AG04450 (cell line): ENCODE results near the gene TPX2. TPM values are rescaled to one million over a fixed set of nuclear protein-coding genes. Genes with fewer than 3 reads are reported as not detected.

Experiments used
- CTCF ChIA-PET: fragments of 300-600, 350-600 bp; formaldehyde crosslinking; extraction: SDS; loops from one replicate; lab custom pipeline; 2022; ENCODE audit warnings: antibody characterized with exemption, inconsistent platforms; lab: Charles Lee
- POLR2A ChIA-PET: fragments of 350-600 bp; formaldehyde crosslinking; extraction: SDS; loops from one replicate; lab custom pipeline; 2021; ENCODE audit warnings: antibody characterized with exemption, inconsistent platforms; lab: Yijun Ruan, JAX
- DNase-seq: peaks from one replicate; pipeline ENCODE4 v3.0.0-alpha.2; 2011; ENCODE audit warnings: low read depth, low spot score
- H3K27ac ChIP-seq: one replicate; pipeline ENCODE4 v1.5.1; 2012; ENCODE audit warnings: low read depth, low read length, control low read depth
- H3K27me3 ChIP-seq: one replicate; pipeline ENCODE4 v1.6.0; 2012; ENCODE audit warnings: low read length; ENCODE audit not compliant: control insufficient read depth, insufficient read depth
- H3K4me3 ChIP-seq: 2 replicates; pipeline ENCODE4 v1.5.1; 2011; ENCODE audit warnings: mild to moderate bottlenecking, low read depth, low read length, control low read depth
- H3K9me3 ChIP-seq: 2 replicates; pipeline ENCODE4 v1.5.1; 2012; ENCODE audit warnings: low read length; ENCODE audit not compliant: control insufficient read depth, insufficient read depth
- polyA plus RNA-seq: library from polyadenylated mRNA; depleted of rRNA; stranded (reverse); fragments of >200 nt; gene quantifications from 2 replicates; pipeline ENCODE4 v1.2.3, GENCODE V29; 2011
- TF ChIP-seq, protein P1 (sequence below): IDR thresholded peaks from 2 replicates; pipeline ENCODE4 v1.5.1; 2011; ENCODE audit warnings: low read depth, low read length, control low read depth, inconsistent platforms

The TPX2 gene
- polyA plus RNA-seq, 1 experiment, result 24.4 TPM

- TF ChIP-seq, protein P1, sequence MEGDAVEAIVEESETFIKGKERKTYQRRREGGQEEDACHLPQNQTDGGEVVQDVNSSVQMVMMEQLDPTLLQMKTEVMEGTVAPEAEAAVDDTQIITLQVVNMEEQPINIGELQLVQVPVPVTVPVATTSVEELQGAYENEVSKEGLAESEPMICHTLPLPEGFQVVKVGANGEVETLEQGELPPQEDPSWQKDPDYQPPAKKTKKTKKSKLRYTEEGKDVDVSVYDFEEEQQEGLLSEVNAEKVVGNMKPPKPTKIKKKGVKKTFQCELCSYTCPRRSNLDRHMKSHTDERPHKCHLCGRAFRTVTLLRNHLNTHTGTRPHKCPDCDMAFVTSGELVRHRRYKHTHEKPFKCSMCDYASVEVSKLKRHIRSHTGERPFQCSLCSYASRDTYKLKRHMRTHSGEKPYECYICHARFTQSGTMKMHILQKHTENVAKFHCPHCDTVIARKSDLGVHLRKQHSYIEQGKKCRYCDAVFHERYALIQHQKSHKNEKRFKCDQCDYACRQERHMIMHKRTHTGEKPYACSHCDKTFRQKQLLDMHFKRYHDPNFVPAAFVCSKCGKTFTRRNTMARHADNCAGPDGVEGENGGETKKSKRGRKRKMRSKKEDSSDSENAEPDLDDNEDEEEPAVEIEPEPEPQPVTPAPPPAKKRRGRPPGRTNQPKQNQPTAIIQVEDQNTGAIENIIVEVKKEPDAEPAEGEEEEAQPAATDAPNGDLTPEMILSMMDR, result no peak
- ChIA-PET CTCF (interaction anchor here (0.6 to 1.9 kb wide), 3 partner anchors 20 to 41 kb away, joined by 3 to 10 read pairs (median 3); no protein-coding TSS in a partner anchor), POLR2A (no interaction called here)
- no peak overlapping the region for H3K27ac ChIP-seq
- no peaks in the 10 kb centered on the region; the same call in 1 of the 2 replicates for H3K9me3 ChIP-seq
- no peak for DNase-seq
- H3K4me3 ChIP-seq, result no peak overlapping the region
- H3K27me3 ChIP-seq, result peaks cover 6% of the 10 kb centered on the region
Measured at GRCh38 chr20:31831211-31831610, 92.1 kb downstream of the TPX2 start.

- H3K27ac ChIP-seq, result no peak overlapping the region
- TF ChIP-seq, protein P1, result no peak
- no peak for DNase-seq
- ChIA-PET POLR2A (no interaction called here), CTCF (interaction anchor here (0.5 to 1.3 kb wide), 5 partner anchors 9 to 105 kb away, joined by 3 read pairs; no protein-coding TSS in a partner anchor)
- H3K4me3 ChIP-seq, result no peak overlapping the region
- H3K9me3 ChIP-seq, result no peaks in the 10 kb centered on the region; the same call in 1 of the 2 replicates
- H3K27me3 ChIP-seq, result peaks cover 4% of the 10 kb centered on the region
Measured at GRCh38 chr20:31831771-31832306, 92.7 kb downstream of the TPX2 start.

- Histone ChIP-seq H3K9me3 (no peaks in the 10 kb centered on the region; the same call in 1 of the 2 replicates), H3K27ac (peak overlapping the region; percentile 11), H3K27me3 (peaks cover 3% of the 10 kb centered on the region), H3K4me3 (no peak overlapping the region)
- DNase-seq, result no peak
- POLR2A ChIA-PET, result interaction anchor here (0.6 kb wide), 2 partner anchors 16 to 192 kb away, joined by 3 to 6 read pairs; no protein-coding TSS in a partner anchor
- CTCF ChIA-PET, result interaction anchor here (0.6 to 1.4 kb wide), 4 partner anchors 13 to 172 kb away, joined by 3 to 6 read pairs (median 3); no protein-coding TSS in a partner anchor
- TF ChIP-seq, protein P1, result peak; percentile 83
Measured at GRCh38 chr20:31833130-31833930, 94.2 kb downstream of the TPX2 start.

- TF ChIP-seq, protein P1, result no peak
- DNase-seq, result no peak
- no peak overlapping the region for H3K4me3 ChIP-seq
- no peaks in the 10 kb centered on the region; the same call in 1 of the 2 replicates for H3K9me3 ChIP-seq
- H3K27ac ChIP-seq, result no peak overlapping the region
- ChIA-PET CTCF (interaction anchor here (0.6 to 4.9 kb wide), 6 partner anchors 11 to 173 kb away, joined by 3 to 21 read pairs (median 4); partner anchors contain the start of gene PDRG1), POLR2A (interaction anchor here (0.6 kb wide), 1 partner anchor 16 kb away, joined by 3 read pairs; no protein-coding TSS in a partner anchor)
- H3K27me3 ChIP-seq, result peaks cover 2% of the 10 kb centered on the region
Measured at GRCh38 chr20:31833931-31834521, 94.9 kb downstream of the TPX2 start.
